Glutamatergic neuron (in vitro differentiated cells): Measurements from ENCODE around the gene PWWP2A. TPM values are rescaled to one million over a fixed set of nuclear protein-coding genes. Genes with fewer than 3 reads are reported as not detected.
A peak's percentile ranks its signal among the peaks of the same experiment; 100 is the strongest.

ENCODE experiments used
- DNase-seq: peaks from one replicate; pipeline ENCODE4 v3.0.0; 2022
- H3K27ac Mint-ChIP-seq: one replicate; pipeline ENCODE4 v1.8.0; 2020; ENCODE audit warnings: mild to moderate bottlenecking, mixed read lengths, inconsistent platforms; ENCODE audit not compliant: unreplicated experiment
- H3K27me3 Mint-ChIP-seq: one replicate; pipeline ENCODE4 v1.8.0; 2020; ENCODE audit warnings: mild to moderate bottlenecking, moderate library complexity, mixed read lengths, inconsistent platforms; ENCODE audit not compliant: unreplicated experiment
- H3K36me3 Mint-ChIP-seq: one replicate; pipeline ENCODE4 v1.8.0; 2020; ENCODE audit warnings: mild to moderate bottlenecking, mixed read lengths, inconsistent platforms; ENCODE audit not compliant: unreplicated experiment
- H3K4me1 Mint-ChIP-seq: one replicate; pipeline ENCODE4 v1.8.0; 2020; ENCODE audit warnings: mild to moderate bottlenecking, low read depth, mixed read lengths, inconsistent platforms; ENCODE audit not compliant: unreplicated experiment
- H3K4me3 Mint-ChIP-seq: one replicate; pipeline ENCODE4 v1.8.0; 2020; ENCODE audit warnings: mild to moderate bottlenecking, mixed read lengths, inconsistent platforms; ENCODE audit not compliant: unreplicated experiment
- H3K9me3 Mint-ChIP-seq: one replicate; pipeline ENCODE4 v1.8.0; 2020; ENCODE audit warnings: mild to moderate bottlenecking, moderate library complexity, mixed read lengths, inconsistent platforms; ENCODE audit not compliant: unreplicated experiment
- total RNA-seq: library from RNA; stranded (reverse); fragmentation: NEBNext Ultra II Directional; extraction: Animal tissue kit (Norgen Biotek cat#: 25700); gene quantifications from one replicate; pipeline ENCODE4 v1.2.1, GENCODE V29; 2021; ENCODE audit not compliant: unreplicated experiment
- TF ChIP-seq, protein P1 (sequence below): fragments of 200-600 bp; sonication (generic); IDR thresholded peaks from one replicate; pipeline ENCODE4 v1.5.0; 2021; ENCODE audit not compliant: partially characterized antibody, unreplicated experiment

Gene PWWP2A
- total RNA-seq, 1 donor from 2014 or later = 75.7 TPM

DNA sequence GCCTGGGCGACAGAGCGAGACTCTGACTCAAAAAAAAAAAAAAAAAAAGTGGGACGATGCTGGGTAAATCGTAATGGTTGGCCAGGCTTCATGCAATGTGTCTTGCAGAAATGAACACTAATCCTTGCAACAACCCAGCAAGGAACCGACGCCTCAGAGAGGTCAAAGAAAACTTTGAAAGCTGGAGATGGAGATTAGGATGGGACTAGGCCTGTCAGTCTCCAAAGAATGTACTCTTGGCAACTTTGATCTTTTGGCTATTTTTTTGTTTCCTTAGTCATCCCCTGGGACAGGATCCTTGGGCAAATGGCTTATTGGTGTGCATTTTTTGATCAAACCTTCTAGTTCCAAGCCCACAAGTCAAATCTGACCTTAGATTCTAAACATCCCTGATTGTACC, 10.6 kb upstream of the PWWP2A start:
- H3K4me1 Mint-ChIP-seq = peaks cover 5% of the 10 kb centered on the region
- no peak overlapping the region for H3K4me3 Mint-ChIP-seq
- no peaks in the 10 kb centered on the region for H3K36me3 Mint-ChIP-seq
- no peaks in the 10 kb centered on the region for H3K9me3 Mint-ChIP-seq
- DNase-seq = no peak
- H3K27ac Mint-ChIP-seq = no peak overlapping the region
- TF ChIP-seq, protein P1, sequence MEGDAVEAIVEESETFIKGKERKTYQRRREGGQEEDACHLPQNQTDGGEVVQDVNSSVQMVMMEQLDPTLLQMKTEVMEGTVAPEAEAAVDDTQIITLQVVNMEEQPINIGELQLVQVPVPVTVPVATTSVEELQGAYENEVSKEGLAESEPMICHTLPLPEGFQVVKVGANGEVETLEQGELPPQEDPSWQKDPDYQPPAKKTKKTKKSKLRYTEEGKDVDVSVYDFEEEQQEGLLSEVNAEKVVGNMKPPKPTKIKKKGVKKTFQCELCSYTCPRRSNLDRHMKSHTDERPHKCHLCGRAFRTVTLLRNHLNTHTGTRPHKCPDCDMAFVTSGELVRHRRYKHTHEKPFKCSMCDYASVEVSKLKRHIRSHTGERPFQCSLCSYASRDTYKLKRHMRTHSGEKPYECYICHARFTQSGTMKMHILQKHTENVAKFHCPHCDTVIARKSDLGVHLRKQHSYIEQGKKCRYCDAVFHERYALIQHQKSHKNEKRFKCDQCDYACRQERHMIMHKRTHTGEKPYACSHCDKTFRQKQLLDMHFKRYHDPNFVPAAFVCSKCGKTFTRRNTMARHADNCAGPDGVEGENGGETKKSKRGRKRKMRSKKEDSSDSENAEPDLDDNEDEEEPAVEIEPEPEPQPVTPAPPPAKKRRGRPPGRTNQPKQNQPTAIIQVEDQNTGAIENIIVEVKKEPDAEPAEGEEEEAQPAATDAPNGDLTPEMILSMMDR = no peak
- peaks cover 2% of the 10 kb centered on the region for H3K27me3 Mint-ChIP-seq

DNA sequence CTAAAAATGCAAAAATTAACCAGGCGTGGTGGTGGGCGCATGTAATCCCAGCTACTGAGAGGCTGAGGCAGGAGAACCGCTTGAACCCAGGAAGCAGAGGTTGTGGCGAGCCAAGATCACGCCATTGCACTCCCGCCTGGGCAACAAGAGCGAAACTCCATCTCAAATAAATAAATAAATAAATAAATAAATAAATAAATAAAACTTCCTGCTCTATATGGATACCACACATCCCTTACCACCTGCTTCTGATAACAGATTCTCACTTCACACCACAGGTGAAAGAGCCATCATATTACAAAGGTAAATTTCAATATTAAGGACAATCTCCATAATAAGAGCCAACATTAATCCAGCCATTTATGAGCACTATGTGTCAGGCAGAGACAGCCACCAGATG, 9.4 kb upstream of the PWWP2A start:
- DNase-seq = no peak
- Mint-ChIP-seq H3K36me3 (no peaks in the 10 kb centered on the region), H3K4me1 (peaks cover 5% of the 10 kb centered on the region), H3K27me3 (peaks cover 2% of the 10 kb centered on the region), H3K9me3 (no peaks in the 10 kb centered on the region), H3K27ac (no peak overlapping the region), H3K4me3 (no peak overlapping the region)
- TF ChIP-seq, protein P1 = no peak

DNA sequence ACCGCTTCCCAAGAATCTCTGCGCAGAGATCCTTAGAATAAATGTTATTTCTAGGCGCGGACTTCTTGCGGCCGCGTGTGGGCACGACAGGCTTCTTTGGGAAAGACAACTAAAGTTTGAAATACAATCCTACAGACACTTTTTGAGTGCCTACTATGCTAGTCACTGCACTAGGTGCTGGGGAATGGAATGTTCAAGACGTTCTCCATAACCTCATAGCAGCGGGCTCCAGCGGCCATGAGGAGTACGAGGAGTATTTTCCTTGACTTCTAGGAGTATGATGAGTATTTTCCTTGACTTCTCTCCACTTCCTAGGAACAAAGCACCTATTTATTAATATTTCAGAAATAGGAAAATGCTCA, 636 bp upstream of the PWWP2A start:
- H3K9me3 Mint-ChIP-seq = peaks cover 10% of the 10 kb centered on the region
- H3K27ac Mint-ChIP-seq = peak overlapping the region; percentile 96
- peaks cover 7% of the 10 kb centered on the region for H3K4me1 Mint-ChIP-seq

DNA sequence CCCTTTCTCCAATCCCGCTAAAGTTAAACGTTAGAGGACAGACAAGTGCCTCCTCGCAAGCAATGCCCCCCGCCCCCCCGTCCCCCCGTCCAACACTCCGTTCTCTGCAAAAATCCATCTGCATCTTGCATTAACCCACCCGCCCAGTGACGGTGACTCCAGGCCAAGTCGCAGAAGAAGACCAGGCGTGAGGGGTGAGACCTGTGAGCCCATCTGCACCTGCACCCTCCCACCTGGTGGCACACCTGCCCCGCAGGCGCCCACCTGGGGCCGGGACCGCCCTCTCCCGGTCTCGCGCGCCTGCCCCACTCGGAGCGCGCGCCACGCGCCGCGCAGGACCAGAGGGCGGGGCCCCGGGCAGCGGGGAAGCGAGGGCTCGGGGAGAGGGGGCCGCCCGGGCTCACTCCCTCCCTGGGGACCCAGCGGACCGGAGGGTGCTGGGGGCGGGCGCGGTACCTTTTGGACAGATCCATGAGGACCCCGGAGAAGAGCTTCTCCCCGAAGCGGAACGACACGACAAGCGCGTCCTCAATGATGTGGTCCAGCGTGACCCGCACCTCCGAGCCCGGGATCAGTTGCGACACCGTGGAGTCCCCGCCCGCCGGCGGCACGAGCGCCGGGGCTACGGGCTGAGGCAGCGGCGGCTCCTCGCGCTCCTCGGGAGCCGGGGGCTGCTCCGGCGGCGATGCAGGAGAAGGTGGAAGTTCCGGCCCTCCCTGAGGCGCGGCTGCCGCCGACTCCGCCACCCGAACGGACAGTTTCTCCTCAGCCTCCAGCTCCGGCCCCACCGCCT, 705 bp downstream of the PWWP2A start:
- Mint-ChIP-seq H3K4me1 (peaks cover 7% of the 10 kb centered on the region), H3K9me3 (peaks cover 10% of the 10 kb centered on the region), H3K27me3 (peaks cover 7% of the 10 kb centered on the region), H3K27ac (peak overlapping the region; percentile 72), H3K4me3 (peak overlapping the region; percentile 80), H3K36me3 (no peaks in the 10 kb centered on the region)
- TF ChIP-seq, protein P1 = no peak
- peak; percentile 46 for DNase-seq

More for the DNA sequence above, 636 bp upstream of the PWWP2A start:
- Mint-ChIP-seq H3K4me3 (peak overlapping the region; percentile 98), H3K36me3 (no peaks in the 10 kb centered on the region), H3K27me3 (peaks cover 7% of the 10 kb centered on the region)
- TF ChIP-seq, protein P1 = no peak
- no peak for DNase-seq

DNA sequence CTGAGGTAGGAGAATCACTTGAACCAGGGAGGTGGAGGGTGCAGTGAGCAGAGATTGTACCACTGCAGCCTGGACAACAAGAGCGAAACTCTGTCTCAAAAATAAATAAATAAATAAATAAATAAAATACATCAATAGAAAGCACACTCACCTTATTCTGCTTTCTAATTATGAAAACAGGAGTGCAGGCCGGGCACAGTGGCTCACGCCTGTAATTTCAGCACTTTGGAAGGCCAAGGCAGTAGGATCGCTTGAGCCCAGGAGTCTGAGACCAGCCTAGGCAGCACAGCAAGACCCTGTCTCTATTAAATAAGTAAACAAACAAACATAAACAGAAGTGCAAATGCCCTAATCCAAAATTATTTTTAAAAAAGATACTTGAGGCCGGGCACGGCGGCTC, 2.3 kb downstream of the PWWP2A start:
- Mint-ChIP-seq H3K4me1 (peaks cover 7% of the 10 kb centered on the region), H3K36me3 (no peaks in the 10 kb centered on the region), H3K27me3 (peaks cover 5% of the 10 kb centered on the region), H3K4me3 (peak overlapping the region; percentile 80), H3K27ac (no peak overlapping the region), H3K9me3 (peaks cover 10% of the 10 kb centered on the region)
- DNase-seq = no peak
- TF ChIP-seq, protein P1 = no peak
